HFFc6 (cell line): ENCODE results near the gene COMTD1. TPM values are rescaled to one million over a fixed set of nuclear protein-coding genes. Genes with fewer than 3 reads are reported as not detected.
"Not testable (repeated sequence)": the region's sequence is repeated elsewhere in the genome, so short reads cannot be mapped to it uniquely, and the experiment has no call there.

Experiments used
- DNase-seq: peaks from one replicate; pipeline ENCODE4 v3.0.0-alpha.2; 2018
- H3K27ac Mint-ChIP-seq: 2 replicates; pipeline ENCODE4 v1.8.0; 2020; ENCODE audit warnings: mild to moderate bottlenecking, mixed read lengths
- H3K27me3 Mint-ChIP-seq: 2 replicates; pipeline ENCODE4 v1.8.0; 2021; ENCODE audit warnings: mild to moderate bottlenecking, moderate library complexity, mixed read lengths; ENCODE audit not compliant: insufficient read depth
- H3K36me3 Mint-ChIP-seq: 2 replicates; pipeline ENCODE4 v1.8.0; 2021; ENCODE audit warnings: low read depth, mixed read lengths
- H3K4me1 Mint-ChIP-seq: 2 replicates; pipeline ENCODE4 v1.8.0; 2020; ENCODE audit warnings: low read depth, mixed read lengths
- H3K4me3 Mint-ChIP-seq: 2 replicates; pipeline ENCODE4 v1.8.0; 2020; ENCODE audit warnings: mild to moderate bottlenecking, moderate library complexity, mixed read lengths
- H3K9me3 Mint-ChIP-seq: 2 replicates; pipeline ENCODE4 v1.8.0; 2020; ENCODE audit warnings: mild to moderate bottlenecking, mixed read lengths
- CTCF ChIP-seq: fragments of 200-600 bp; sonication (generic); IDR thresholded peaks from 2 replicates; pipeline ENCODE4 v1.5.0; 2021; ENCODE audit warnings: antibody characterized with exemption, mild to moderate bottlenecking
- total RNA-seq, 6 experiments: library from RNA; stranded (reverse); fragmentation: NEBNext Ultra II Directional; extraction: Animal tissue kit (Norgen Biotek cat#: 25700); gene quantifications; 2 replicates in 1 of 6; 3 replicates in 5 of 6; pipeline ENCODE4 v1.2.3, GENCODE V29; 2021

Gene COMTD1
- total RNA-seq, 6 experiments from 2014 or later = 5.6 to 9.5 (median 8.0) TPM

GRCh38 chr10:75226095-75226494 lies 9.7 kb downstream of the COMTD1 start:
- Mint-ChIP-seq H3K9me3 (no peaks in the 10 kb centered on the region), H3K36me3 (peaks cover 48% of the 10 kb centered on the region), H3K27me3 (peaks cover 3% of the 10 kb centered on the region; the same call in 1 of the 2 replicates), H3K4me1 (peaks cover 83% of the 10 kb centered on the region), H3K27ac (peak overlapping the region; percentile 79), H3K4me3 (peak overlapping the region; percentile 37)
- no peak for DNase-seq
- no peak for TF ChIP-seq CTCF

DNA sequence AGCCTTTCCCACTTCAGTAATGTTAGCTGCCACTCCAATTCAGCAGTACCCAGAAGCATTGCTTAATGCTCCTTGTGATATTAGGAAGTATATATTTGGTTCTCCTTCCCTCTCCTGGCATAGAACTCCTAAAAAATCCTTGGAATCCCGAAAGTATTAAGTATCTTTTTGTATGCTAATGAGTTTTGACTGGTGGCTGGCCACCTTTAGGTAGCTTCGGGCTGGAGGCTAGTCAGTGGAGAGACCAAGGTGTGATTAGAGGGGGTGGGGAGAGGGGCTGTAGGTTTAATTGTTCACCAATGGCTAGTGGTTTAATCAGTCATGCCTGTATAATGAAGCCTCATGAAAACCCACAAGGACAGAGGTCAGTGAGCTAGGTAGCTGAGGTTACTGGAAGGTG lies 12.2 kb downstream of the COMTD1 start:
- peaks cover 68% of the 10 kb centered on the region for H3K4me1 Mint-ChIP-seq

DNA sequence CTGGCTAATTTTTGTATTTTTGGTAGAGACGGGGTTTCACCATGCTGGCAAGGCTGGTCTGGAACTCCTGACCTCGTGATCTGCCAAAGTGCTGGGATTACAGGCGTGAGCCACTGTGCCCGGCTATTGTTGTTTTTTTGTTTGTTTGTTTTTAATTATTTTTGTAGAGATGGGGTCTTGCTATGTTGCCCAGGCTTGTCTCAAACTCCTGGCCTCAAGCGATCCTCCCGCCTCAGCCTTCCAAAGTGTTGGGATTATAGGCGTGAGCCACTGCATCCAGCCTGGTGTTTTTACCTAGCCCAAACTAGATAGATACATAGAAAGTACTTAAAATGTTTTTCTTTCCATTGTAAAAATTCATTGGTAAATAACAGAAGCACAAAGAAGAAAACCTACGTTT lies 14.3 kb downstream of the COMTD1 start:
- peaks cover 59% of the 10 kb centered on the region for H3K4me1 Mint-ChIP-seq
- not testable (repeated sequence) for DNase-seq, H3K4me3 Mint-ChIP-seq, H3K27me3 Mint-ChIP-seq, H3K27ac Mint-ChIP-seq, H3K9me3 Mint-ChIP-seq
- H3K36me3 Mint-ChIP-seq = peaks cover 46% of the 10 kb centered on the region

More for the DNA sequence above, 12.2 kb downstream of the COMTD1 start:
- no peaks in the 10 kb centered on the region for H3K9me3 Mint-ChIP-seq
- H3K27me3 Mint-ChIP-seq = peaks cover 2% of the 10 kb centered on the region
- TF ChIP-seq CTCF = no peak
- H3K4me3 Mint-ChIP-seq = peak overlapping the region; percentile 37; the same call in 1 of the 2 replicates
- DNase-seq = no peak
- peak overlapping the region; percentile 79 for H3K27ac Mint-ChIP-seq
- peaks cover 44% of the 10 kb centered on the region for H3K36me3 Mint-ChIP-seq

DNA sequence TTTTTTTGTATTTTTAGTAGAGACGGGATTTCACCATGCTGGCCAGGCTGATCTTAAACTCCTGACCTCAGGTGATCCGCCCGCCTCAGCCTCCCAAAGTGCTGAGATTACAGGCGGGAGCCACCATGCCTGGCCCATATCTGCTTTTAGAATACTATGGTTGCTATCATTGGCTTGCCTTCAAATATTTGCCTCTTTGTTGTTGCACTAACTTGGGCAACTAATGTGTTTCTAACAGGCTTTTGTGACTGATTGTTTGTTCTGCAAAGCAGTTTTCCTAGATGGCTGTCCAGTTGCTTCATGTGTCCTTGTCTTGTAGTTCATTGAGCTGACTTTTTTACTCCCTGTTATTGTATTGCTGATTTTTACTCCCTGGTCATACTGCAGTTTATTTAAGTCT lies 15.5 kb downstream of the COMTD1 start:
- Mint-ChIP-seq H3K4me3 (no peak overlapping the region), H3K27ac (peak overlapping the region; percentile 24), H3K36me3 (peaks cover 54% of the 10 kb centered on the region), H3K27me3 (peaks cover 2% of the 10 kb centered on the region), H3K9me3 (no peaks in the 10 kb centered on the region), H3K4me1 (peaks cover 58% of the 10 kb centered on the region)
- TF ChIP-seq CTCF = no peak
- no peak for DNase-seq

- Mint-ChIP-seq H3K9me3 (no peaks in the 10 kb centered on the region), H3K27me3 (peaks cover 6% of the 10 kb centered on the region), H3K4me1 (peaks cover 70% of the 10 kb centered on the region), H3K27ac (peak overlapping the region; percentile 100; the same call in 1 of the 2 replicates), H3K4me3 (peak overlapping the region; percentile 96), H3K36me3 (peaks cover 45% of the 10 kb centered on the region)
- no peak for DNase-seq
- TF ChIP-seq CTCF = no peak
Observed at GRCh38 chr10:75212343-75212742, 23.4 kb downstream of the COMTD1 start.

DNA sequence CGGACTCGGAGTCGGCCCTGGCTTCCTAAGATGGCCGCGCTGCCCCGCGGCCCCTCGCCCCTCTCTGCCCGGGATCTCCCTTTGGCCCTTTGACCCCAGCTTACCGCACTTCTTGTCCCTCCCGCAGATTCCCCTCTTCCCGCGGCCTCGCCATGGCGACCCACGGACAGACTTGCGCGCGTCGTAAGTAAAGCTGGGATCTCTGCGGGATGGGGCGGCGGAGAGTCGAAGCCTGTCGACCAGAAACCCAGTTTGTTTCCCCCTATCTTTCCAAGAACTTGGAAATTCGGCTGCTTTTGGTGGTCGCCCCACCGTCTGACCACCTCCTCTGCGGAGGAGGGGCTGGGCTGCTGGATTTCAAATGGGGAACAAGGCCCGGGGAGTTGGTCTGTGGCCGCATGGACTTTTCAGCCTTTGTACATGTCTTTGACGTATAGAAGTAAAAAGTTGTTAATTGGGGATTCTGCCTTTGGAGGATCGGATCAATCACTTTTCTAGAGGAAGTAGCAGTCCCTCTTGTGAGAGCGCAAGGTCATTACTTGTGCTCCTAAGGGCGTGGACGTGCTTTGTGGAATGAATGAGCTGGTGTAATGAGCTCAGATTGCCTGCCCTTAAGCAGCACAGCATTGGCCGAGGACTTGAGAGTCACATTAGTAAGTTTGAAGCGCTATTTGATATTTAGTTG lies 24.6 kb downstream of the COMTD1 start:
- Mint-ChIP-seq H3K27me3 (peaks cover 6% of the 10 kb centered on the region), H3K36me3 (peaks cover 38% of the 10 kb centered on the region), H3K27ac (peak overlapping the region; percentile 100), H3K4me1 (peaks cover 68% of the 10 kb centered on the region), H3K9me3 (no peaks in the 10 kb centered on the region), H3K4me3 (peak overlapping the region; percentile 96)
- DNase-seq = peak; percentile 51
- peak; percentile 3; the same call in 1 of the 2 replicates for TF ChIP-seq CTCF
